HCT116 (cell line): ENCODE measurements around the gene MMD2. TPM values are rescaled to one million over a fixed set of nuclear protein-coding genes. Genes with fewer than 3 reads are reported as not detected.

Experiments
- ATAC-seq: fragments of 200-7000 bp; cut with Tn5 transposase; 2 replicates; pipeline ENCODE4 v1.9.1; 2020; ENCODE audit warnings: mild to moderate bottlenecking, moderate library complexity
- BruUV-seq: library from RNA; stranded (reverse); fragments of 400-500 nt; replicated peaks from 2 replicates; lab custom pipeline; 2021; lab: Mats Ljungman, UMichigan
- CTCF ChIA-PET: fragments of 300-600 bp; sonication (Branson Sonifier 250); formaldehyde crosslinking; loops from one replicate; lab custom pipeline; 2021; ENCODE audit warnings: antibody characterized with exemption; lab: Charles Lee
- POLR2A ChIA-PET: fragments of 300-600, 350-600 bp; sonication (Branson Sonifier 250); formaldehyde crosslinking; loops from one replicate; lab custom pipeline; 2021; ENCODE audit warnings: antibody characterized with exemption; lab: Charles Lee
- RAD21 ChIA-PET, 2 experiments: fragments of 300-600 bp; sonication (Branson Sonifier 250); formaldehyde crosslinking; loops; one replicate each; lab custom pipeline; 2023; ENCODE audit warnings: low total read pairs in 2 of 2; ENCODE audit not compliant: uncharacterized antibody in 2 of 2, unreplicated experiment in 2 of 2, low non-redundant PET in 1 of 2; lab: Charles Lee
- DNase-seq: peaks from one replicate; pipeline ENCODE4 v3.0.0-alpha.2; 2010; ENCODE audit warnings: low read depth, low spot score
- H2AFZ ChIP-seq: fragments of 200-600 bp; shearing (Covaris generic), sonication (generic); 2 replicates; pipeline ENCODE4 v1.6.1; 2017; ENCODE audit warnings: low read depth, mixed run types, mixed read lengths, antibody characterized with exemption, low read length; ENCODE audit not compliant: poor library complexity, severe bottlenecking
- H3K27ac ChIP-seq: 2 replicates; pipeline ENCODE4 v1.5.1; 2012; ENCODE audit warnings: low read depth, low read length
- H3K27me3 ChIP-seq: fragments of 200-600 bp; sonication (generic); 2 replicates; pipeline ENCODE4 v1.6.1; 2016; ENCODE audit warnings: mixed run types, low read length, mixed read lengths; ENCODE audit not compliant: insufficient read depth
- H3K36me3 ChIP-seq, 2 experiments: fragments of 200-500 bp in 1 of 2; fragments of 200-600 bp in 1 of 2; sonication (Bioruptor generic) in 1 of 2; sonication (generic) in 1 of 2; 2 replicates each; pipeline versions ENCODE4 v1.5.1 to v1.6.1; 2014 to 2016; ENCODE audit warnings: low read length in 2 of 2, inconsistent platforms in 1 of 2, mixed read lengths in 1 of 2, mixed run types in 1 of 2; ENCODE audit not compliant: insufficient read depth in 2 of 2, control insufficient read depth in 1 of 2
- H3K4me1 ChIP-seq, 2 experiments: fragments of 200-600 bp in 1 of 2; sonication (generic) in 1 of 2; 2 replicates each; pipeline versions ENCODE4 v1.5.1 to v1.6.1; 2012 to 2017; ENCODE audit warnings: low read length in 2 of 2, inconsistent platforms in 1 of 2, mild to moderate bottlenecking in 1 of 2, mixed read lengths in 1 of 2, mixed run types in 1 of 2, moderate library complexity in 1 of 2; ENCODE audit not compliant: insufficient read depth in 2 of 2, control insufficient read depth in 1 of 2
- H3K4me2 ChIP-seq: fragments of 200-600 bp; sonication (generic); 2 replicates; pipeline ENCODE4 v1.6.1; 2017; ENCODE audit warnings: mixed run types, low read length, mixed read lengths
- H3K4me3 ChIP-seq, 2 experiments: fragments of 200-600 bp in 1 of 2; sonication (generic) in 1 of 2; replicated peaks in 1 of 2; 2 replicates each; pipeline ENCODE4 v1.5.1; 2011 to 2016; ENCODE audit warnings: low read length in 2 of 2, control low read depth in 1 of 2, low read depth in 1 of 2, mild to moderate bottlenecking in 1 of 2, mixed read lengths in 1 of 2, mixed run types in 1 of 2
- H3K79me2 ChIP-seq: fragments of 200-600 bp; sonication (generic); 2 replicates; pipeline ENCODE4 v1.6.1; 2017; ENCODE audit warnings: mild to moderate bottlenecking, mixed run types, low read length, moderate library complexity, mixed read lengths; ENCODE audit not compliant: insufficient read depth
- H3K9ac ChIP-seq: fragments of 200-600 bp; sonication (generic); 2 replicates; pipeline ENCODE4 v1.6.1; 2016; ENCODE audit warnings: low read length, mixed read lengths
- H3K9me2 ChIP-seq: fragments of 200-600 bp; sonication (generic), shearing (Covaris generic); 2 replicates; pipeline ENCODE4 v1.6.1; 2017; ENCODE audit warnings: mixed run types, mild to moderate bottlenecking, moderate library complexity; ENCODE audit not compliant: insufficient read depth
- H3K9me3 ChIP-seq, 2 experiments: fragments of 200-500 bp in 1 of 2; fragments of 200-600 bp in 1 of 2; sonication (Bioruptor generic) in 1 of 2; sonication (generic) in 1 of 2; 2 replicates each; pipeline ENCODE4 v1.6.1; 2014 to 2017; ENCODE audit warnings: low read length in 2 of 2, mixed read lengths in 2 of 2, inconsistent platforms in 1 of 2, low read depth in 1 of 2, mild to moderate bottlenecking in 1 of 2, mixed run types in 1 of 2, moderate library complexity in 1 of 2; ENCODE audit not compliant: control insufficient read depth in 1 of 2, insufficient read depth in 1 of 2
- H4K20me1 ChIP-seq: fragments of 200-600 bp; sonication (generic), shearing (Covaris generic); 2 replicates; pipeline ENCODE4 v1.6.1; 2017; ENCODE audit warnings: mixed run types, mild to moderate bottlenecking, moderate library complexity; ENCODE audit not compliant: insufficient read depth
- EZH2 ChIP-seq: fragments of 200-600 bp; sonication (generic); IDR thresholded peaks from 2 replicates; pipeline ENCODE4 v1.6.1; 2017; ENCODE audit warnings: antibody characterized with exemption, mixed run types
- EZH2phosphoT487 ChIP-seq: fragments of 200-600 bp; IDR thresholded peaks from 2 replicates; pipeline ENCODE4 v1.6.1; 2018; ENCODE audit warnings: antibody characterized with exemption, borderline replicate concordance
- RAD21 ChIP-seq: IDR thresholded peaks from 2 replicates; pipeline ENCODE4 v1.6.1; 2012; ENCODE audit warnings: low read depth, mild to moderate bottlenecking
- SP1 ChIP-seq: IDR thresholded peaks from 2 replicates; pipeline ENCODE4 v1.6.1; 2012; ENCODE audit warnings: low read depth
- ZFX ChIP-seq: fragments of 450-650 bp; IDR thresholded peaks from 2 replicates; pipeline ENCODE4 v1.6.1; 2017
- intact Hi-C: fragments of 100-400 bp; cut with micrococcal nuclease; formaldehyde crosslinking; loops from 2 replicates; pipeline ENCODE4 v1.10.0; 2022
- total RNA-seq: library from RNA; stranded (reverse); gene quantifications from one replicate; pipeline ENCODE4 v1.2.1, GENCODE V29; 2021; ENCODE audit not compliant: unreplicated experiment
- TF ChIP-seq, protein P1 (sequence below): IDR thresholded peaks from 2 replicates; pipeline ENCODE4 v1.6.1; 2012
- TF ChIP-seq, protein P2 (sequence below), 3 experiments: fragments of 200-600 bp in 1 of 3; sonication (generic) in 1 of 3; IDR thresholded peaks in 2 of 3; conservative IDR thresholded peaks in 1 of 3; 2 replicates each; pipeline ENCODE4 v1.5.1; 2012 to 2017; ENCODE audit warnings: low read depth in 2 of 3, low read length in 2 of 3, antibody characterized with exemption in 1 of 3, borderline replicate concordance in 1 of 3, control low read depth in 1 of 3, mild to moderate bottlenecking in 1 of 3, mixed read lengths in 1 of 3, mixed run types in 1 of 3, moderate library complexity in 1 of 3; ENCODE audit not compliant: insufficient read depth in 1 of 3
- TF ChIP-seq, protein P3 (sequence below): IDR thresholded peaks from 2 replicates; pipeline ENCODE4 v1.6.1; 2011; ENCODE audit warnings: mild to moderate bottlenecking, low read length, moderate library complexity; ENCODE audit not compliant: insufficient replicate concordance; ENCODE audit errors: extremely low read depth

Gene MMD2
- total RNA-seq, 1 experiment from 2014 or later: not detected

DNA sequence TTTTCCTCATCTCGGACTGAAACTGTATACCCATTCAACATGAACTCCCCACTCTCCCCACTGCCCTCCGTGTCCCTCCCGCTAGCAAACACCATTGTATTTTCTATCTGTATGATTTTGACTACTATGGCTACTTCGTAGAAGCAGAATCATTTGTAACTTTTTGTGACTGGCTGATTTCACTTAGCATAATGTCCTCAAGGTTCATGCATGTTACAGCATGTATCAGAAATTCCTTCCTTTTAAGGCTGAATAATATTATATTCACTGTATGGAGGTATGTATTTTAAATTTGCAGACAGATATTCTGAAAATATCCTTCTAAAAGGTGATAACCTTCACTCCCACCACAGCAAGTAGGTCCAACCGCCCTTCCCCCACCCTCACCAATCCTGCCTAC is 42.9 kb upstream of the MMD2 start:
- Histone ChIP-seq H3K9ac (no peak overlapping the region), H3K4me2 (no peak overlapping the region), H3K27me3 (no peaks in the 10 kb centered on the region), H3K36me3 (peaks cover 0 to 2% of the 10 kb centered on the region in 2 experiments; a peak in 1 of 4 replicates), H4K20me1 (no peaks in the 10 kb centered on the region), H3K79me2 (no peaks in the 10 kb centered on the region), H3K4me3 (no peak overlapping the region), H3K9me2 (no peaks in the 10 kb centered on the region), H3K27ac (no peak overlapping the region), H3K9me3 (no peaks in the 10 kb centered on the region), H3K4me1 (no peaks in the 10 kb centered on the region), H2AFZ (no peak overlapping the region)
- DNase-seq: no peak
- ChIA-PET CTCF (no interaction called here), POLR2A (no interaction called here), RAD21 (no interaction called here)
- intact Hi-C loops: no loop called here
- no TSS peak for BruUV-seq
- no peak for ATAC-seq
- TF ChIP-seq, protein P1, sequence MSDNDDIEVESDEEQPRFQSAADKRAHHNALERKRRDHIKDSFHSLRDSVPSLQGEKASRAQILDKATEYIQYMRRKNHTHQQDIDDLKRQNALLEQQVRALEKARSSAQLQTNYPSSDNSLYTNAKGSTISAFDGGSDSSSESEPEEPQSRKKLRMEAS: no peak
- no peak for TF ChIP-seq RAD21
- TF ChIP-seq EZH2phosphoT487: no peak
- TF ChIP-seq, protein P2, sequence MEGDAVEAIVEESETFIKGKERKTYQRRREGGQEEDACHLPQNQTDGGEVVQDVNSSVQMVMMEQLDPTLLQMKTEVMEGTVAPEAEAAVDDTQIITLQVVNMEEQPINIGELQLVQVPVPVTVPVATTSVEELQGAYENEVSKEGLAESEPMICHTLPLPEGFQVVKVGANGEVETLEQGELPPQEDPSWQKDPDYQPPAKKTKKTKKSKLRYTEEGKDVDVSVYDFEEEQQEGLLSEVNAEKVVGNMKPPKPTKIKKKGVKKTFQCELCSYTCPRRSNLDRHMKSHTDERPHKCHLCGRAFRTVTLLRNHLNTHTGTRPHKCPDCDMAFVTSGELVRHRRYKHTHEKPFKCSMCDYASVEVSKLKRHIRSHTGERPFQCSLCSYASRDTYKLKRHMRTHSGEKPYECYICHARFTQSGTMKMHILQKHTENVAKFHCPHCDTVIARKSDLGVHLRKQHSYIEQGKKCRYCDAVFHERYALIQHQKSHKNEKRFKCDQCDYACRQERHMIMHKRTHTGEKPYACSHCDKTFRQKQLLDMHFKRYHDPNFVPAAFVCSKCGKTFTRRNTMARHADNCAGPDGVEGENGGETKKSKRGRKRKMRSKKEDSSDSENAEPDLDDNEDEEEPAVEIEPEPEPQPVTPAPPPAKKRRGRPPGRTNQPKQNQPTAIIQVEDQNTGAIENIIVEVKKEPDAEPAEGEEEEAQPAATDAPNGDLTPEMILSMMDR (IDR thresholded peaks at IDR 0.05 in 2 of 3, conservative IDR thresholded peaks at IDR 0.05 in 1 of 3; ENCODE audit: borderline replicate concordance in 1 of 3, insufficient read depth in 1 of 3, low read depth in 2 of 3, low read length in 2 of 3): no peak
- TF ChIP-seq, protein P3, sequence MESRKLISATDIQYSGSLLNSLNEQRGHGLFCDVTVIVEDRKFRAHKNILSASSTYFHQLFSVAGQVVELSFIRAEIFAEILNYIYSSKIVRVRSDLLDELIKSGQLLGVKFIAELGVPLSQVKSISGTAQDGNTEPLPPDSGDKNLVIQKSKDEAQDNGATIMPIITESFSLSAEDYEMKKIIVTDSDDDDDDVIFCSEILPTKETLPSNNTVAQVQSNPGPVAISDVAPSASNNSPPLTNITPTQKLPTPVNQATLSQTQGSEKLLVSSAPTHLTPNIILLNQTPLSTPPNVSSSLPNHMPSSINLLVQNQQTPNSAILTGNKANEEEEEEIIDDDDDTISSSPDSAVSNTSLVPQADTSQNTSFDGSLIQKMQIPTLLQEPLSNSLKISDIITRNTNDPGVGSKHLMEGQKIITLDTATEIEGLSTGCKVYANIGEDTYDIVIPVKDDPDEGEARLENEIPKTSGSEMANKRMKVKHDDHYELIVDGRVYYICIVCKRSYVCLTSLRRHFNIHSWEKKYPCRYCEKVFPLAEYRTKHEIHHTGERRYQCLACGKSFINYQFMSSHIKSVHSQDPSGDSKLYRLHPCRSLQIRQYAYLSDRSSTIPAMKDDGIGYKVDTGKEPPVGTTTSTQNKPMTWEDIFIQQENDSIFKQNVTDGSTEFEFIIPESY: no peak
- no peak for TF ChIP-seq ZFX
- no peak for TF ChIP-seq SP1
- no peak for TF ChIP-seq EZH2
